ENCODE data around the gene WDR7.

The WDR7 gene

DNA sequence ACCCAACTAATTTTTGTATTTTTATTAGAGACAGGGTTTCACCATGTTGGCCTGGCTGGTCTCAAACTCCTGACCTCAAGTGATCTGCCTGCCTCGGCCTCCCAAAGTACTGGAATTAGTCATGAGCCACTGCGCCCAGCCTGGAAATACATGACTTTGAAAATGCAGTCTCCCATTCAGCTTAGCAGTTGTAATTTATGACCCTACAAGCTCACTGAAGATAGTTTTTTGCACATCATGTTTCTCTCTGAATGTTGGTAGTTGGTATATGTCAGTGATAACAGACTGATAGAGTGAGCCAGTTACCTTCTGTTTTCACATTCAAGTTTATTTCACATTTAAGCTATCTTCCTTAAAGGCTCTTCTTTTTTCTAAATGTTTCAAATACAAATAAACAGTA, 7.1 kb downstream of the WDR7 start:
- no peak for FAIRE-seq

DNA sequence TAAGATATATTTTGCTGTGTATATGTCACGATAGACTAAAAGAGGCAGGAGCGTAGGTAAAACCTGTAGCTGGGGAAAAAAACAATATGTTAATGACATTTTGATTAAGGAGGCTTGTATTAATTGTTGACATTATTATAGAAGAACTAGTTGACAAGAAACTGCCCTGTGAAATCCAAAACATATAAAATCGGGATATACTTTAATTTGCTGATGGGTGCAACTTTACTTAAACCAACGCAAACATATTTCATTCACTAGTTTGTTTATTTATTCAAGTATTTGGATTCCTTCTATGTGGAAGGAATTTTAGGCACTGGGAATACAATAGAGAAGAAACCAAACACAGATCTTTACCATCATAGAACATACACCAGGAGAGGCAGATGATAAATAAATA, 8.0 kb downstream of the WDR7 start:
- no peak for FAIRE-seq

DNA sequence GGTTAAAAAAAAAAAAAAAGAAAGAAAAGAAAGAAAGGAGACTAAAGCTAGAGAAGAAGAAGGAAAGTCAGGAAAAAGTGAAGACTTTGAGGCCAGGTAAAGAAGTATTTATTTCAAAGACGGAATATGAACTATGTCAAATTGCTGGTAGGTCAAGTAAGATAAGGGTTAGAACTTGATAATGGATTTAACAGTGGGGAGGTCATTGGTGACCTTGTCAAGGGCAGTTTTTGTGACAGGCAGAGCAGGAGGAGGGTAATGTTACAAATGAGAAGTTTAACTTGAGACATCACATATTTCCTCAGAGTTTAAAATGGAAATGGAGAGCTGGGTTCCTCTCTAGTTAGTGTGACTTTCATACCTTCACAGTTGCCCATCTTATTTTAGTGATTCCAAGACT, 9.5 kb downstream of the WDR7 start:
- FAIRE-seq: no peak

DNA sequence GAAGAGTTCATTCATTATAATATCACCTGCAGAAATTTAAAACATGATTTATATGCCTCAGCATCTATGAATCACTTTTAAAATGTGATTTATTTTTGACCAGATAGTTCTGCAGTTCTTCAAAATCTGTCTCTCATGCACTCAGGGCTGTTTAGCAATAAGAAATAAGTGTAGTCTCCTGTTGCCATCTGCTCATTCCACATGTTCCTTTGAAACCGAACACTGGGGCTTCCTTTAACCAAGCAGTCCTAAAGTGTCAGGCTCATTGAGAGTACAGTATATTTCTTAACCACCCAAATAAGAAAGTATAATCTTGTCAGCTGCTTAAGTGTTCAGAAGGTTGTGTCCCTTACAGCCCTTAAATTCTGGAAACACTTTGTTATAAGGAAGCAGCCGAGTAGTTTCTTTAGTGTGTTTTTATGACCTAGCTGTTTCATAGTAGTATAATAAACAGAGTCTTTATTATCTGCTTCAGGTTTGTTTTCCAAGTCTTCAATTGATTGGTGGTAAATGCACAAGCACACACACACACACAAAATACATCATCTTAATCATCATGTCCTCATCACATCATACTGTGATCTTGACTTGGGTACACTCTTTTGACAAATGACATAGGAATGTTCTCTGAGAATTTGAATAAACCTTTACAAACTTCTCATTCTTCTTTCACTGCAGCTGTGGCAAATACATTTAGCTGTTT, 10.4 kb downstream of the WDR7 start:
- FAIRE-seq: no peak

DNA sequence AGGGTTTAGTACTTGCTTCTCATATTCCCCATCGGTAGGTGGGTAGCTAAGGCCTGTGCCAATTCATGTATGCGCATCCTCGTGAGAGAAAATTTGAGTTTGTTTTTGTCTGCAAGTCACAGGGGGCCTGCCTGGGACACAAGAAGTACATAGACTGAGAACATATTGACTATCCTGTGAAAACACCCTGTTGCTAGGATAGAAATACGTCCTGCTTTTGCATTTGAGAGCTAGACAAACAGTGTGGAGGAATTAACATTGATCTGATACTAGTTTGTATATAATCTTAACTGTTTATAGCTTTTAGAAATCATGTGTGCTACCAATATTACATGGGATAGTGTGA, 10.9 kb downstream of the WDR7 start:
- FAIRE-seq: no peak

DNA sequence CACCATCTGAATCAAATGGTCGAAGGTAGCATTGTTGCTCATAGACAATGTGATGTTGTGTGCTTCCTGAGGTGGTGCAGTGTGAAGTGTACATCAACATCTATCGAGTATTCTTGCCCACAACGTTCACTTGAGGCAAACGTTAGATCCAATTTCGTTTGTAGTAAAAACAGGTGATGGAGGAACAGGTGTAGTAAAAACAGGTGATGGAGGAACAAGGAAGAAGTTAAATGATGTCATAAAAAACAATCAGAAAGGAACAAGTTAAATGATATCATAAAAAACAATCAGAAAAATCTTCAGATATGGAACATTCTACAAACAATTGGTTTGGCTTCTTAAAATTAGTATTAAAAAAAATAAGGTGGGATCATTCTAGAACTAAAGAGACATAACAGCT, 11.3 kb downstream of the WDR7 start:
- no peak for FAIRE-seq

DNA sequence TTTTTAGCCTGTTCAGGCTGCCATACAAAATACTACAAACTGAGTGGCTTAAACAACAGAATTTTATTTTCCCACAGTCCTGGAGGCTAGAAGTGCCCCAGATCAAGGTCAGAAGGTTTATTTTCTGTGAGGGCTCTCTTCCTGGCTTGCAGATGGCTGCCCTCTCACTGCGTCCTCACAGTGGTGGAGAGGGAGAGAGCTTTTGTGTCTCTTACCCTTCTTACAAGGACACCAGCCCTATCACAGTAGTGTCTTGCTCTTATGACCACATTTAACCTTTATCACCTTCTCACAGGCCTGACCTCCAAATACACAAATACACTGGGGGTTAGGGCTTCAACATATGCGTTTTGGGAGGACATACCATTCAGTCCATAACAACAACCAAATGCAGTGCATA, 11.7 kb downstream of the WDR7 start:
- FAIRE-seq: no peak

DNA sequence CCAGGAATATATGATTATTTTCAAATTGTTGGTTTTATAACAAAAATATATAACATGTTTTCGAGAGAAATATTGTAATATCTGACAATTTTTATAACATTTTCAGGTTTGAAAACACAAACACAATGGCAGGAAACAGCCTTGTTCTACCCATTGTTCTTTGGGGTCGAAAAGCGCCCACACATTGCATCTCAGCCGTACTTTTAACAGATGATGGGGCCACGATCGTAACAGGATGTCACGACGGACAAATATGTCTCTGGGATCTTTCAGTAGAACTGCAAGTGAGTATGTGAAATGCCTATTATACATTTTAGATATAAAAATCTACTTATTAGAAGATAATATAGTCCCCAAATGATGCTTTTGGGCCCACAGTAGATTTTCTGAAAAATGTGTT, 21.2 kb downstream of the WDR7 start:
- FAIRE-seq: no peak

DNA sequence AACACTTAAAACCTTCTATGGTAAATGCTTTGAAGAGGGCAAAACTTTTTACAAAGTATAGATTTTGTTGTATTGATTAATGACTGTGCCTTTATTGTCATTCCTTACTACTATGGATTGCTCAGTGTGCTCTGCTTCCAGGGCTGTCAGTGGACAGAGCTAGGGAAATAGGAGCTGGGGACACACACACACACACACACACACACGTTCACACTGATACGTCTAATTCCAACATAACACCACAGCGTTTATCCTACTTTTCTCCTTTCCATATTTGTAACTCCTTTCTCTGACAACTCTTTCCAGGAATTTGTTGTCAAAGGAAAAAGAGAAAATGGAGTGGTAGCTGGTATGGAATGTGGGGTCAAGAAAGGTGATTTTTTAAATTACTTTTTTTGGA, 21.8 kb downstream of the WDR7 start:
- FAIRE-seq: no peak

DNA sequence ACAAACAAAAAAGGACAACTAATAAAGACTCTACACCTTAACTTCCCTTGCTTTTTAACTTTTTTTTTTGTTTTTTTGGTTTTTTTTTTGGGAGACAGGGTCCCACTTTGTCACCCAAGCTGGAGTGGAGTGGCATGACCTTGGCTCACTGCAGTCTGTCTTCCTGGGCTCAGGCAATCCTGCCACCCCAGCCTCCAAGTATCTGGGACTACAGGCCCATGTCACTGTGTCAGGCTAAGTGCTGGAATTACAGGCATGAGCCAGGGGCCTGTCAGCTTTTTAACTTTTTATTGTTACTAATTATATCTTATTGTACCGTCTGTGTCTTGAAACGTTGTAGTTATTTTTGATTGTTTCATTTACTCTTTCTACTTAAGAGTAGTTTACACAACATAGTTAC, 25.5 kb downstream of the WDR7 start:
- no peak for FAIRE-seq

DNA sequence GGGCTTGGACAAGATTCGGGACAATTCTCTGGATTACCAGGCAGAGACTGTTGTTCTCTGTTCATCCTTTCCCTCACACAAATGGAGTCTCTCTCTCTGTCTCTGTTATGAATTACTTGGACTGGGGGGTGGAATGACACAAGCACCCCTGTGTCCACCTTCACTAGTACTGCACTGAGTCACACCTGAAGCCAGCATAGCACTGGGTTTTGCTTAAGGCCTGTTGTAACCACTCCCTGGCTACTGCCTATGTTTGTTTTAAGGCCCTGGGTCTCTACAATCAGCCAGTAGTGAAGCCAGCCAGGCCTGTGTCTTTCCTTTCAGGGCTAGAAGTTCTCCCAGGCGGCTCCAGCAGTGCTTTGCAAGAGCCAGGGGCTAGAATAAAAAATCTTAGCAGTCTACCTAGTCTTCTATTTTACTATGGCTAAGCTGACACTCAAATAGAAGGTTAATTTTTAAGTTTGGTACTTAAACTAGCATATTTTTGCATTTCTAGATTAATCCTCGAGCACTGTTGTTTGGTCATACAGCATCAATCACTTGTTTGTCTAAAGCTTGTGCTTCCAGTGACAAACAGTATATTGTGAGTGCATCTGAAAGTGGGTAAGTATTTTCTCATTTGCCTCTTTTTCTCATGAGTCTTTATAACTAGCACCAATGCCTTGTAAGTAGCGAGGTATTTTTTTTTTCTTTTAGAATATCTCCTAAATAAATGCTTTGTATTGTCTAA, 27.8 kb downstream of the WDR7 start:
- FAIRE-seq: no peak

DNA sequence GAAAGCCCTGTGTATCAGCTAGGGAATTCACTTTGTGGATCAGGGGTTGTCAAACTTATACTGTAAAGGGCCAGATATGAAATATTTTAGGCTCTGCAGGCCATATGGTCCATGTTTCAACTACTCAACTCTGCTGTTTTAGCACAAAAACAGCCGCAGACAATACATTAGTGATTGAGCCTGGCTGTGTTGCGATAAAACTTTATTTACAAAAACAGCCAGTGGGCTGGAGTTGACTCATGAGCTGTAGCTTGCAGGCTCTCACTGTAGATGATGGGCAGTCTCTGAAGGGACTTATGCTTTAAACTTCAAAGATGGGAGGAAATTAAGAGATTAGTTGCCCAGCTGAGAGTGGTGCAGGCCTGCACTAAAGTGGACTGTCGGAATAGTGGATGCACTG, 33.1 kb downstream of the WDR7 start:
- no peak for FAIRE-seq

DNA sequence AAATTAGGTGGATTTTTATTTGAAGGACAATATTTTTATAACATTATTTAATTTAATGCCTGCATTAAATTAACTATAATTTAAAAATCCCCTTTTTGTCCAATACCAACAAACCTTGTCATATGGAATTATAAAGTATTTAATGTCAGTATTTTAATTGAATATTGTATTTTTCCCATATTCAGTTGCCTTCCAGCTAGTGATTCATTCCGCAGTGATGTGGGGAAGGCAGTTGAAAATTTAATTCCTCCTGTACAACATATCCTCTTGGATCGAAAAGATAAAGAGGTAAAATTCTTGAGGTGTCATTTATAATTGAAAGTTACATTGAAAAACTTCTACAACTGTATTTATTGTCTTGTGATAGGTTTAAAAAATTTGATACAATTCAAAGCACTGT, 40.4 kb downstream of the WDR7 start:
- peak; percentile 49 for FAIRE-seq

DNA sequence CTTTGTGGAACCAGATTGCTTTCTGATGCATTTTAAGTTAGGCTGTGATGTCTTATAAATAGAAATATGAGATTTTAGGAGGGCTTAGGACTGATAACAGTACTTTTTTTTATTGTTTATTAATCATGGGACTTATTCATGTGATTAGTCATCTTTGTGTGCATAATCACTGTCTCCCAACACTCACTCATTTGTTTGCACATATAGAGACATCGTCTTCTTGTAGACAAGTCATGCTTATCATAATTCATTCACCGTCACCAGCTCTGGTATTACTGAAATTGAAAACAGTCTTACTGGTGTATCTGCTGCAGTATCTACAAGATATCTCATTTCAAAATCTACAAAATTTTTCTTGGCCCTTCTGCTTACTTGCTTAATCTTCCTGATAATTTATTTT, 45.8 kb downstream of the WDR7 start:
- FAIRE-seq: no peak

DNA sequence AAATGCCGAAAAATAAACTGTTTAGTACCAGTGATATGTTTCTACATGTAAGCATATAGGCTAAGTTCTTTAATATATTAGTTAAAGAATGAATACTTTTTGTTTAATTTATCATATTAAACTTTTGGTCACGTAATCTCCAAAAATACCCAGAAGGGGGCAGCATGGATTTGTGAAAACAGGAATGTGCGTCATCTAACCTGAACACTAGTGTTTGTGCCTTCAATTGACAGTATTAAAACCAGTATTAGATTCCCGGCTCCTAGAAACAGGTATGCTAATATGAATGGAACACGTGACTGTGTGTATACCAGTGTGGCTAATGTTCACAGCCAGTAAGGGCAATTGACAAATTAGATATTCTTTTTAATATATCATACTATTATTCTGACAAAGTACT, 51.8 kb downstream of the WDR7 start:
- peak; percentile 95 for FAIRE-seq

DNA sequence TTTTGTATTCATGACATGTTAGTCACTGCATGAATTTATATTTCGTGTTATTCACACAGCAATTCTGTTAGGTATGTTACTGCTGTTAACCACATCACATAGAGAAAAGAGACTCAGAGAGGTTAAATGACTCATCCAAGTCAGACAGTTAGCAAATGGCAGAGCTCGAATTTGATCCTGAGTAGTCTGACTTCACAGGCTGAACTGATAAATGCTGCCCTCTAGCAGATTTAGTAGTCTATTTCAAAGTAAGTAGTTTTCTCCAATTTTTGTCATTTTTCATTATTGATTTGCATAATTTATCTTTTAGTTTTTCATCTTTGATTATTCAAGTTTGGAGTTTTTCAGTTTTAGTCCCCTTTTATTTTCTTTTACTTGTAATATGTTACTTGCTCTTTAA, 58.3 kb downstream of the WDR7 start:
- FAIRE-seq: peak; percentile 70

DNA sequence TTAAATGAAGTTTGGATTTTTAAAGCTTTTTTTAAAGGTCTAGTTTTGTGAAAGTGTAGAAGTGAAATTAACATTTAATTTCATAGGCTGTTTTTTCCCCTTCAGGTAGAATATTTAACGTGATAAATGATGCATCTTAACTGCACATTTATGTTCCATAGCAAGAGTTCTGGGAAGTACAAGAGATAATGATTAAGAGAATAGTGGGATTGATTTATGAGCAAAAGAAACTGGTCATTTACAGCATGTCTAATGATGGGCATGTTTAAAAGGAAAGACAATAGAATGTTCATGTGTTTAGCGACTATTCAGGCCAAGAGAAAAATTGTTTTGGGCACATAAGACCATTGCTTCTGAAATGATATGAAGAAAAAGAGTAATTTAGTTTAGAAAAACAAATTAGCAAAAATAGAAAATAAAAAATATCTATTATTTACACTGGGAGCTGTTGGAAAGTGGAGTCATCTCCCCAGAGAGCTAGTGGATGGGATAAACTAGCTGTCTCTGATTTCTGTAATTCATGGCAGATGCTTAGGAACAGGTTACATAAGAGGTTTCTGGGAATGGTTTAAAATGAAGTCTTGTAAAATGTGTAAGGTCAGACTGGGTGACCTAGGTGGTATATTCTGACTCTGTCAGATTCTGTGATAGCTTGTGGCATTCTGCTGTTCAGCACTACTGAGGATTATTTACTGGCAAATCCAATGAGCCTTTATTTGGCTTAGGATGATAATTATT, 60.7 kb downstream of the WDR7 start:
- no peak for FAIRE-seq

DNA sequence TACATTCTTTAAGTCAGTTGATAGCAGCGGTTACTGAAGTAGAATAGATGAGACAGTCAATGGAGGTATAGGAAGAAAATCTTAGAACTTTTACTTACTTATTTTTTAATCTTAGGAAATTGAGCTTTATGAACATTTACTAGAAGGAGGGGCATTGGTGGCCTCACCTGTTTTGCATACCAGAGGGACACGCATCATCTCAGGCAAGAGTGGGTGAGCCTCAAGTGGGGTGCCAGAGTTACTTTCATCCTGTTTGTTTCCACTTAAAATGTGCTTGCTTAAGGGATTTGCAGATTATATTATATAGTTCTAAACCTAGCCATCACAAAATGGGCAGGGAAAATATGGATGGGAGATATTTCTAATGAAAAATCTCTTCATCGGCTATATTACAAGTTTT, 61.6 kb downstream of the WDR7 start:
- no peak for FAIRE-seq

DNA sequence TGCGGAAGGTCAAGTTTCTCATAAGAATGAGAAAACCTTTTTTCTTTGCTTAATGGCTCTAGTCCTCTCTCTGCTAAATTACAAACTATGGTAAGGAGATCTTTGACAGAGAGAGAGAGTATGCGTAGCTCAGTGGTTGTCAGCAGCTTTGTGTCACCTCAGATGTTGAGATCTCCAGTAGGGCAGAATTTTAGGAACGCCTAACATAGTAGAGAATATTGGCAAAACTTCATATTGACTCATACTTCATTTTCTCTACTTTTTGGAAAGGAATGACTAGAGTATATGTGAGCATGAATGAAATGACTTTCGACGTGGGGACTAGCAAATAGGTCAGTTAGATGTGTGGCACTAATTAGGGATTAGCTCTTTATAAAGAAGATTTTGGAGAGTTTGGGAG, 64.0 kb downstream of the WDR7 start:
- FAIRE-seq: no peak

DNA sequence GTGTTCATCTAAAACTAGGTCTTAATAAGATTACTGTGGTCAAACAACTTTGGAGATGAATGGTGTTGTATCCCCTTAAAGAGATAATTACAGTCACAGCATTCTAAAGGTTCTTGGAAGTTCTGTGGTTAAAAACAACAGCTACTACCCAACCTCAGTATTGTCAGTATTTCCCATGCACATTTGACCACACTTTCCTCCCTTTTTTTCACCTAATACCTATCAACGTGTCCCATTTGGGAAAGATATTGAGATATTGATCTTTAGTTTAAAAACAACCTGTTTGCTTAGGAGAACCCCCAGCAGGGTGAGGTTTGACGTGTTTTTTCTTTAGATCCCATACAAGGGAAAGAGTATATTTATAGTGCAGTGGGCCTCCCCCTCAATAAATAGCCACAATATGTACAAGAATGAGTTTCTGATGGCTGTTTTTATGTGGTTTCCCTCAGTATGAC, 65.6 kb downstream of the WDR7 start:
- FAIRE-seq: no peak

DNA sequence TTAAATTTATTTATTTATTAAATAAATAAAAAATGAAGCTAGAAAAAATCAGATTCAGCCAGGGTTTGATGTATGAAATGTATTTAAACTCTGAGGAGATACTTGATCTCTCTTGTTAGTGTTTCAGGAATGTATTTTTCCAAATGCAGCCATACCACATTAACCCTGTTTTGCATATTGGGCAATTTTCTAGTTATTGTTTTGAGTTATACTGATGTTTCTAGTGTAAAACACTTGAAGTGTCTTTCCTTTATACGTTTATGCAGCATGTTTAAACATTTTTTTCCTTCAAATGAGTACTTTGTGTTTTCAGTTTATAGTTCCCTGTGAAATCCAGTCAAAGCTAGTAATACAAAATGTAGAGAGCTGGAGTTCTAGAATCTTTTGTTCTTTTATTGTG, 69.9 kb downstream of the WDR7 start:
- FAIRE-seq: no peak

DNA sequence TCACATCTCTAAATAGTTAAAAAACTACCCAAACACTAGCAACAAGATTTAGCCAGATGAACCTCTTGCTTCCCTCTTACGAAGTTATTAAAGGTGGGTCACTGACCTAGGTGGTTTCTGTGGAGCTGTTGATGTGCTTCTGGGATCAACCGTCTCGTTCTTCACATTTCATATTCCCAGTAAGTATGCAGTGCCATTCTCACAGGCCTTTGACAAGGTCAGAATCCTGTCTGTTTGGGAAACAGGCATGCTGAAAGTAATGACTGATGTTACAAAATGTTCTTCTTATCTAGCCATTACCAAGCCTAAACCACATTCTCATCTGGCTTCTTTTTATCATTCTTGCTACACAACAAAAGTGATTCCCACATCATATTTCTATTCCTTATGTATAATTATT, 70.3 kb downstream of the WDR7 start:
- no peak for FAIRE-seq

DNA sequence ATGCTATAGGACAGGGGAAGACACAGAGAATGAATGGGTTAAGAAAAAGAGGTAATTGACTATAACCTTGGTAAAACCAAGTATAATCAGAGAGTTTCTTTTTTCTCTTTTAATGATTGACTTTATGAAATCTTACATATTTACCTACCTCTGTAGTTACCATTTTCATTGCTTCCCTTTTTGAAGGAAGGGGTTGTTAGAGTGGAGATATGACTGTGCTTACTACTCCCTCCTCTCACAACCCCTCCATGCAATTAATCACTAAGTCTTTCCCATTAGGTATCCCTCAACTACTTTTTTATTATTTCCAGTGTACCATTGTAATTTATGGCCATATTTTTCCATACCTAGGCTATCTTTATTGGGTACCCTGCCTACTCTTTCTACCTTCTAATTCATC, 71.4 kb downstream of the WDR7 start:
- FAIRE-seq: no peak

DNA sequence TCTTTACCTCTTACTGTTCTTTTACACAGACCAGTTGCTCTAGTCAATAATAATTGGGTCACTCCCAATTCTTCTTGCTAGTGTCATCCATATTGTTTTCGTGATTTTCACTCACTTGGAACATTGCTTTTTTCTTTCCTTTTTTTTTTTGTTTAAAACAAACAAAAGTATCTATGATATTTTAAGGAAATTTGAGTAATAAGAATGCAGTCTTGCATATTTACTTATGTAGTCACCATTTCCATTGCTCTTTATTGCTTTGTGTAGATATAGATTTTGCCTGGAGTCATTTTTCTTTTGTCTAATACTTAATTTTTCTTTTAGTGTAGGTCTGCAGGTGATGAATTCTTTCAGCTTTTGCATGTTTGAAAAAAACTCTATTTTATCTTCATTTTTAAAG, 71.9 kb downstream of the WDR7 start:
- FAIRE-seq: no peak

Measured in G401.6 (cell line).